ENCODE data around the gene CIDEC. TPM values are rescaled to one million over a fixed set of nuclear protein-coding genes. Genes with fewer than 3 reads are reported as not detected.

The CIDEC gene
- total and polyA plus RNA-seq, 12 donors: 0.27 to 25.3 (median 4.7) TPM; not detected in 1

GRCh38 chr3:9831253-9831652, 48.8 kb downstream of the CIDEC start:
- intact Hi-C loops (cut with DNase I): no loop called here
- 97 to 99% methylated on average over 3 of the region's 3 CpGs for WGBS, 2 donors
- DNase-seq (no peak), ATAC-seq (no peak)
- H3K27me3 ChIP-seq: no peaks in the 10 kb centered on the region
- H3K9me3 ChIP-seq: no peaks in the 10 kb centered on the region
- no peaks in the 10 kb centered on the region for H3K4me1 ChIP-seq
- H3K27ac ChIP-seq: no peak overlapping the region
- TF ChIP-seq, protein P1, sequence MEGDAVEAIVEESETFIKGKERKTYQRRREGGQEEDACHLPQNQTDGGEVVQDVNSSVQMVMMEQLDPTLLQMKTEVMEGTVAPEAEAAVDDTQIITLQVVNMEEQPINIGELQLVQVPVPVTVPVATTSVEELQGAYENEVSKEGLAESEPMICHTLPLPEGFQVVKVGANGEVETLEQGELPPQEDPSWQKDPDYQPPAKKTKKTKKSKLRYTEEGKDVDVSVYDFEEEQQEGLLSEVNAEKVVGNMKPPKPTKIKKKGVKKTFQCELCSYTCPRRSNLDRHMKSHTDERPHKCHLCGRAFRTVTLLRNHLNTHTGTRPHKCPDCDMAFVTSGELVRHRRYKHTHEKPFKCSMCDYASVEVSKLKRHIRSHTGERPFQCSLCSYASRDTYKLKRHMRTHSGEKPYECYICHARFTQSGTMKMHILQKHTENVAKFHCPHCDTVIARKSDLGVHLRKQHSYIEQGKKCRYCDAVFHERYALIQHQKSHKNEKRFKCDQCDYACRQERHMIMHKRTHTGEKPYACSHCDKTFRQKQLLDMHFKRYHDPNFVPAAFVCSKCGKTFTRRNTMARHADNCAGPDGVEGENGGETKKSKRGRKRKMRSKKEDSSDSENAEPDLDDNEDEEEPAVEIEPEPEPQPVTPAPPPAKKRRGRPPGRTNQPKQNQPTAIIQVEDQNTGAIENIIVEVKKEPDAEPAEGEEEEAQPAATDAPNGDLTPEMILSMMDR (IDR thresholded peaks at IDR 0.05): no peak
- H3K36me3 ChIP-seq: peaks cover 0 to 97% (median 15%) of the 10 kb centered on the region in 9 donors
- no peak overlapping the region for H3K4me3 ChIP-seq

DNA sequence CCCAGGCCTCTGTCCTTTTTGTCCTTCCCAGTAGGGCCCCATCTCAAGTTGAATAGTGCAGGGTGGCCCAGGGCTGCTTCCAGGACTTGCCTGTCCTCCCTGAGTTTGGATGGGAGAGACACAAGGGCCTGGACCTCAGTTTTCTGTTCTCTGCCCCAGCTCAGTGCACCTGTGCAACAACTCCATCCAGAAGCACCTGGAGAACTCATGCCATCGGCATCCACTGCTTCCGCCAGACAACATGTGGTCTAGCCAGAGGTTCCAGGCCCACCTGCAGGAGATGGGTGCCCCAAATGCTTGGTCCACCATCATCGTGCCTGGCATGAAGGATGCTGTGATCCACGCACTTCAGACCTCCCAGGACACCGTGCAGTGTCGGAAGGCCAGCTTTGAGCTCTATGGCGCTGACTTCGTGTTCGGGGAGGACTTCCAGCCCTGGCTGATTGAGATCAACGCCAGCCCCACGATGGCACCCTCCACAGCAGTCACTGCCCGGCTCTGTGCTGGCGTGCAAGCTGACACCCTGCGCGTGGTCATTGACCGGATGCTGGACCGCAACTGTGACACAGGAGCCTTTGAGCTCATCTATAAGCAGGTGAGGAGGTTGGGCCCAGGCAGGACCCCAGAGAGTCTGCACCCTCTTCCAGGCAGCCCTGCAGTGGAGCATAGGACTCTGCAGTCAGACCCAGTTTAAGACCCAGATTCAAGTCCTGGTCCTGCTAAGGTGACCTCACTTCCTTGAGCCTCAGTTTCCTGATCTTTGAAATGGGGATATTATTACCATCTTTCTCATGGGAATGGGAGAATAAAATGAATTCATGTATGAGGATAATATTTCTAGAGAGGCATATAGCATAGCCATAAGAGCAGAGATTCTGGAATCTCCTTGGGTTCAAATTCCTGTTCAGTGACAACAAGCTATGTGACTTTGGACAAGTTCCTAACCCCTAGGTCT, 51.0 kb downstream of the CIDEC start:
- WGBS, 2 donors: 95 to 97% methylated on average over 17 of the region's 17 CpGs
- no peaks in the 10 kb centered on the region for H3K27me3 ChIP-seq
- no peaks in the 10 kb centered on the region for H3K9me3 ChIP-seq
- H3K36me3 ChIP-seq: peaks cover 0 to 81% (median 15%) of the 10 kb centered on the region in 9 donors
- ATAC-seq (no peak), DNase-seq (no peak)
- no peaks in the 10 kb centered on the region for H3K4me1 ChIP-seq
- intact Hi-C loops (cut with DNase I): no loop called here
- no peak overlapping the region for H3K27ac ChIP-seq
- TF ChIP-seq, protein P1 (IDR thresholded peaks at IDR 0.05): no peak
- no peak overlapping the region for H3K4me3 ChIP-seq

DNA sequence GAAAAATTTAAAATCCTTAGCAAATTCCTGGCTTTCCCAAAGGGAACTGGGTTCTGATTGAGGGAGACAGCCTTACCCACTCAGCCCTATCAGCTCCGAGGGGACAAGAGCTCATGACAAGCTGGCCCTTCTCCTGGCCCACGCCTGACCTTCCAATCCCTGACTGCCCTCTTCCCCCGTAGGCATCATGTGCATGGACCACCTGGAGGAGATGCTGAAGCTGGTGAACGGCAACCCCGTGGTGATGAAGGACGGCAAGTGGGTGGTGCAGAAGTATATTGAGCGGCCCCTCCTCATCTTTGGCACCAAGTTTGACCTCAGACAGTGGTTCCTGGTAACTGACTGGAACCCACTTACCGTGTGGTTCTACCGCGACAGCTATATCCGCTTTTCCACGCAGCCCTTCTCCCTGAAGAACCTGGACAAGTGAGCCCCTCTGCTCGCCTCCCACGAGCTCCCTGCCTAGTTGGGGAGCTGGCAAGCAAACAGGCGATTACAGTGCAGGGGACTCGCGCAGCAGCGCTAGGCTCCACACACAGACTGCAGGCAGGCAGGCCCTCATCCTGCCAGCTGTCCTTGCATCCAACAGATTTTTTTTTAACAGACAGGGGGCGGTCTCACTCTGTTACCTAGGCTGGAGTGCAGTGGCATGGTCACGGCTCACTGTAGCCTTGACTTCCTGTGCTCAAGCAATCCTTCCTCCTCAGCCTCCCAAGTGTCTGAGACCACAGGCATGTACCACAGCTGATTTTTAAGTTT, 53.1 kb downstream of the CIDEC start:
- no peak for DNase-seq
- 80 to 81% methylated on average over 20 of the region's 20 CpGs for WGBS, 2 donors
- Histone ChIP-seq H3K27me3 (no peaks in the 10 kb centered on the region), H3K4me3 (no peak overlapping the region), H3K9me3 (no peaks in the 10 kb centered on the region), H3K4me1 (no peaks in the 10 kb centered on the region), H3K36me3 (peaks cover 0 to 60% (median 3%) of the 10 kb centered on the region in 9 donors), H3K27ac (no peak overlapping the region)
- TF ChIP-seq, protein P1 (IDR thresholded peaks at IDR 0.05): peak in 4 of 9 donors; percentile 8 to 26 (median 14)
- intact Hi-C loops (cut with DNase I): no loop called here
- no peak for ATAC-seq

DNA sequence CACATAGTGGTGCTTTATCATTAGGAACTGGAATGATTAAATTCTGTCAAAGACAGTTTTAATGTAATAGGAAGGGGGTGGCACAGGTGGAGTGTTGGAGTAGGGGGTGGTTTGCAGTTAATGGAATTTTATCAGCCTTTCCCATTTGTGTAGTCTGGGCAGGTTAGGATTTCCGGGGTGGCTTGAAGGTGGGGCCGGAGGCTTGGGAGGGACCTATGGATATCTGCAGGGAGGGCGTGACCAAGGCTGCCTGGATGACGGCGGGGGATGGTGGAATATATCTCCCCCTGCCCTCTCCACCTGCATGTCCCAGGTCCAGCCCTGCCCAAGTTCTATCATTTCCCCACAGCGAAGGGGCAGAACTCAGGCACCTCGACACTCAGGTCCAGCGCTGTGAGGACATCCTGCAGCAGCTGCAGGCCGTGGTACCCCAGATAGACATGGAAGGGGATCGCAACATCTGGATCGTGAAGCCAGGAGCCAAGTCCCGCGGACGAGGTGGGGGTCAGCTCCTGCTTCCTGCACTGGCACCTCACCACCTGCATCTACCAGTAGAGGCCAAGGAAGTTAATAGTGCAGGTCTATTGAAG, 54.5 kb downstream of the CIDEC start:
- intact Hi-C loops (cut with DNase I): no loop called here
- Histone ChIP-seq H3K9me3 (no peaks in the 10 kb centered on the region), H3K36me3 (peaks cover 0 to 57% (median 0%) of the 10 kb centered on the region in 9 donors), H3K4me3 (no peak overlapping the region), H3K4me1 (no peaks in the 10 kb centered on the region), H3K27ac (no peak overlapping the region), H3K27me3 (no peaks in the 10 kb centered on the region)
- TF ChIP-seq, protein P1 (IDR thresholded peaks at IDR 0.05): no peak
- DNase-seq (no peak), ATAC-seq (no peak)
- 75 to 76% methylated on average over 14 of the region's 14 CpGs for WGBS, 2 donors
